Measurements from ENCODE around the gene OCSTAMP.

OCSTAMP gene

GRCh38 chr20:46566125-46566524 is 15.7 kb upstream of the OCSTAMP start:
- ATAC-seq (replicated peaks) (no peak), DNase-seq (no peak)
- Mint-ChIP-seq H3K36me3 (no peaks in the 10 kb centered on the region), H3K4me1 (no peaks in the 10 kb centered on the region), H3K9me3 (no peaks in the 10 kb centered on the region), H3K27me3 (peaks cover 14 to 34% of the 10 kb centered on the region in 2 donors), H3K27ac (no peak overlapping the region), H3K4me3 (no peak overlapping the region)

DNA sequence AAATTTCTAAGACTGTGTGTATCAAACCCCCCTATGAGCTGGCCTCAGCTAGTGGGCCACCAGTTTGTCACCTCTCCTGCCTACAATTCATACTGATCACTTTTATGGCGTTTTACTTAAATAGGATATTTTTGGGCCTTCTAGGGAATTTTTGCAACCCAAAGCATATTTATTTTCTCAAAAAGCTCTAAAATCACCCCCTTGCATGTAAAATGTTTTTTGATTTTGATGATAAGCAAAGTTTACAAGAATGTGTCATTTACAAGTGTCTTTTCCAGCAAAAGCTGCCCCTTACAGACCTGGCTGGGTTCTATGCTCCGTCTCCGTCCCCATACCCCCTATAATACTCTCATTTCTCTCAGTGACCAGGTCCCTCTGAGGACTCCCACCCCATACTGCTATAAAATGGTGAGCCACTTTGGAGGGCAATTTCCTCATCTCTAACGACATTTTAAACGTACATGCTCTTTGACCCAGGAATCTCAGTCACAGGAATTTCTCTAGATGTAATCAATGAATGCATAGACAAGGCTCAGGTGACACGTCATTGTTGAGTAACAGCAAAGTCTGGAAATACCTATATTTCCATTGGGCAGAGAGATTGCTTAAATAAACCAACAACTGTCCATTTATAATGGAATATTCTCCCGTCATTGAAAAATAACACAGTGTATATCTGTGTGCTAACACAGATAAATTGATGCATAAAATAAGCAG is 13.9 kb upstream of the OCSTAMP start:
- H3K27ac Mint-ChIP-seq = no peak overlapping the region
- H3K4me1 Mint-ChIP-seq = peaks cover 0 to 3% of the 10 kb centered on the region in 2 donors
- no peak for ATAC-seq (replicated peaks)
- H3K36me3 Mint-ChIP-seq = no peaks in the 10 kb centered on the region
- no peak overlapping the region for H3K4me3 Mint-ChIP-seq
- peaks cover 11 to 22% of the 10 kb centered on the region in 2 donors for H3K27me3 Mint-ChIP-seq
- no peaks in the 10 kb centered on the region for H3K9me3 Mint-ChIP-seq
- no peak for DNase-seq

GRCh38 chr20:46563860-46564221 is 13.4 kb upstream of the OCSTAMP start:
- Mint-ChIP-seq H3K36me3 (no peaks in the 10 kb centered on the region), H3K9me3 (no peaks in the 10 kb centered on the region), H3K4me1 (peaks cover 0 to 3% of the 10 kb centered on the region in 2 donors), H3K4me3 (no peak overlapping the region), H3K27me3 (peaks cover 11 to 20% of the 10 kb centered on the region in 2 donors), H3K27ac (no peak overlapping the region)
- DNase-seq (no peak), ATAC-seq (replicated peaks) (no peak)

GRCh38 chr20:46563170-46563859 is 12.9 kb upstream of the OCSTAMP start:
- H3K9me3 Mint-ChIP-seq = no peaks in the 10 kb centered on the region
- H3K27ac Mint-ChIP-seq = no peak overlapping the region
- peaks cover 11 to 20% of the 10 kb centered on the region in 2 donors for H3K27me3 Mint-ChIP-seq
- no peak for DNase-seq
- H3K4me3 Mint-ChIP-seq = no peak overlapping the region
- peaks cover 5% of the 10 kb centered on the region in 2 donors for H3K4me1 Mint-ChIP-seq
- ATAC-seq (replicated peaks) = no peak
- H3K36me3 Mint-ChIP-seq = no peaks in the 10 kb centered on the region

DNA sequence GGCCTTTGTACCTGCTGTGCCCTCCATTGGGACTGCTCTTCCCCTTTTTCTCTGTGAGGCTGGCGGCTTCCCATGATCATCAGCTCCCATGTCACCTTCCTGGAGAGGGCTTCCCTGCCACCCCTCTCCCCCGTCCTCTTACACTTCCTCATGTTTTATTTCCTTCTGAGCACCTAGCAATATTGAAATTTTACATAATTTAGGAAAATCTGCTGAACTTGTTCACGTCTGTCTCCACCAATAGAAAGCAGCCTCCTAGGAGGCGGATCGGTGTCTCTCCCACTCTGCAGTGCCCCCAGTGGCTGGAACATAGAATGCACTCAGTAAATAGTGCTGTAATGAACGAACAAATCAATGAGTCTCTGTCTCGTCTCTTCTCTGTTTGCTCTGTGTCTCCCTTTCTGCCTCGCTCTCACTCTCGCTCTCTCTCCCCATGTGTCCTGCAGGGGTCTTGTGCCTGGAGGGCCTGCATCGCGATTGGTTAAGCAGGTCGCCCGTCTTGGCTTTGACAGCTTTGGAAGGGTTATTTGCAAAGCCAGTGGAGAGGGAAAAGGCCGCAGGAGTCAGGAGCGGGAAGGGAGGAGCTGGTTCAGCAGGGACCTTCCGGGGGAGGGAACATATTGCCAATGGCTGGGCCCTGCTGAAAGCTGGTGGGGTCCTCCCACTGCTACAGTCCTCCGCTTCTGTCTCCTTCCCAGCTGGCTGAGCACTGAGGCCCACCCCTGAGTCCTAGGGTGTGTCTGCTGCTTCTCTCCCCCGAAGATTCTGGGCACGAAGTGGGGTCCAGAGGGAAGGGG is 12.1 kb upstream of the OCSTAMP start:
- Mint-ChIP-seq H3K9me3 (no peaks in the 10 kb centered on the region), H3K4me3 (no peak overlapping the region), H3K36me3 (no peaks in the 10 kb centered on the region), H3K27me3 (peaks cover 8 to 17% of the 10 kb centered on the region in 2 donors), H3K27ac (no peak overlapping the region), H3K4me1 (peaks cover 8 to 11% of the 10 kb centered on the region in 2 donors)
- peak; percentile 52 for DNase-seq
- peak; percentile 86 to 87 for ATAC-seq (replicated peaks)

- Mint-ChIP-seq H3K27ac (no peak overlapping the region), H3K4me3 (no peak overlapping the region), H3K4me1 (peaks cover 13 to 15% of the 10 kb centered on the region in 2 donors), H3K36me3 (no peaks in the 10 kb centered on the region), H3K27me3 (peaks cover 6 to 14% of the 10 kb centered on the region in 2 donors), H3K9me3 (no peaks in the 10 kb centered on the region)
- ATAC-seq (replicated peaks) (no peak), DNase-seq (no peak)
Observed at GRCh38 chr20:46562009-46562372, 11.5 kb upstream of the OCSTAMP start.

DNA sequence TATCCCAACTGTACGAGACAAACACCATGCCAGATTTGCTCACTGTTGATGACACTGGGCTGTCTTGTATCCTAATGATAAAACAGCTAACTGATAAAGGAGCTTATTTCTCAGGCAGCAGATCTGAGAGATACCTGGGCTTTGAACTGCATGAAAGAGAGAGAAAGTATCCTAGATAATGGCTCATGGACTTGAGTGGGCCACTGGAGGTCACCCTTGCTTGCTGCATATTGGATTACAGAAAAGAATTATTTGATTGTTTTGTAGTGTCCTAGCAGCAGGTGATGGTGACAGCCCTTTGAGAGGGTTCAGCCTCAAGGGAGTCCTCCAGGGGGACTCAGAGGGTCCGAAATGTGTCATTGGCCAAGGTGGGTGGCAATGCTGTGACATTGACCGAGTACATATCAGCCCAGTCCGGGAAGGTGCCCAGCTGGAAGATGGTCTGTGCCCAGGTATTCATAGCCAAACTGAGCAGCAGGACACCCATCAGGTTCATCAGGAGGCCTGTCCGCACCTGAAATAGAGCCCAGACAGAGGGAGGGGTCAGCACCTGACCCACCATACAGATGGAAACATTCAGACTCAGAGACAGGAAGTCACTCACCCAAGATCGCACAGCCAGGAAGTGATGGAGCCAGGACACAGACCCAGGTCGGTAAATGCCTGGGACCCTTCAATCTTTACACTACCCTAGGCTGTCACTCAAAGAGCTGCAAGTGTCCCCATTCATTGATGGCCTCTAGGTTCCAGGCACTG is 9.4 kb upstream of the OCSTAMP start:
- H3K27ac Mint-ChIP-seq = no peak overlapping the region
- no peak for DNase-seq
- H3K4me1 Mint-ChIP-seq = peaks cover 22 to 29% of the 10 kb centered on the region in 2 donors
- no peaks in the 10 kb centered on the region for H3K27me3 Mint-ChIP-seq
- H3K9me3 Mint-ChIP-seq = no peaks in the 10 kb centered on the region
- H3K36me3 Mint-ChIP-seq = no peaks in the 10 kb centered on the region
- H3K4me3 Mint-ChIP-seq = no peak overlapping the region
- no peak for ATAC-seq (replicated peaks)

DNA sequence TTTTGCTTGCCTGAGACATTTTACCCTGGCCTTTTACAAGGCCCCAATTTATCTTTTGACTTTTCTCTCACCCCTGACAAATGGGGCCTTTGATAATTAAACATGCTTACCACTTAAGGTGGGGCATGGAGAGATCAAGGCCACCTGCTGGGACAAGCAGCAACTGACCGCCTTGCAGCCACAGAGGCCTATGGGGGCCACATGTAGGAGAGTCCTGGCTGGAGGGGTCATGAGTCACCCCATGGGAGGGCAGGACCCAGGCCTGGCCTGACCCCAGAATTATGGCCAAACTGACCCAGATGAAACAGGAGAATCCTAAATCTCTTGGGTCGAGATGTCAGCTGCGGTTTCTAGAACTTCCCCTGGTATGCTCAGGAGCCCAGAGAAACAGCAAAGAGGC is 8.5 kb upstream of the OCSTAMP start:
- no peak overlapping the region for H3K4me3 Mint-ChIP-seq
- H3K27ac Mint-ChIP-seq = no peak overlapping the region
- no peaks in the 10 kb centered on the region for H3K36me3 Mint-ChIP-seq
- no peaks in the 10 kb centered on the region for H3K9me3 Mint-ChIP-seq
- H3K27me3 Mint-ChIP-seq = no peaks in the 10 kb centered on the region
- H3K4me1 Mint-ChIP-seq = peaks cover 24 to 35% of the 10 kb centered on the region in 2 donors
- ATAC-seq (replicated peaks) (no peak), DNase-seq (no peak)

DNA sequence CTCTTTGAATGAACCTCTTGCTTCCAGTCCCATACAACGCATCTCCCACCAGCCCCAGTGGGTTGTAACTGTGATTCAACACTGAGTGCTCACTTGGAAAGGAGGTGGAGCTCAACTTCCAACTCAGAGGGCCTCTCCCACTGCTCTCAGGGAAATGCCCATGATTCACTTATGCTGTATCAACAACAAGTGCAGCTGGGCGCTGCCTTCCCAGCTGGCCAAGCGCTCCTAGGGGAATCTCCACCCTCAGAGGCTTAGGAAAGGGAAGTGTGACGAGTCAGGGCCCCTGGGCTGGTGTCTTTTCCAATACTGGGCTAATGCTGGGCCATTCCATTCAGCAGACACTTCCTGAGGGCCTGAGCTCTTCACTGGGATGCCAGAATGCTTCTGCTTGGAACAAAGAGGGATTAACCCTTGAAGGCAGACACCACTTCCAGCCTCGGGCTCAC is 8.1 kb upstream of the OCSTAMP start:
- DNase-seq = no peak
- peak in 1 of 2 donors; percentile 51 for ATAC-seq (replicated peaks)
- H3K27me3 Mint-ChIP-seq = no peaks in the 10 kb centered on the region
- H3K4me1 Mint-ChIP-seq = peaks cover 25 to 35% of the 10 kb centered on the region in 2 donors
- no peak overlapping the region for H3K27ac Mint-ChIP-seq
- no peaks in the 10 kb centered on the region for H3K36me3 Mint-ChIP-seq
- H3K4me3 Mint-ChIP-seq = no peak overlapping the region
- H3K9me3 Mint-ChIP-seq = no peaks in the 10 kb centered on the region

DNA sequence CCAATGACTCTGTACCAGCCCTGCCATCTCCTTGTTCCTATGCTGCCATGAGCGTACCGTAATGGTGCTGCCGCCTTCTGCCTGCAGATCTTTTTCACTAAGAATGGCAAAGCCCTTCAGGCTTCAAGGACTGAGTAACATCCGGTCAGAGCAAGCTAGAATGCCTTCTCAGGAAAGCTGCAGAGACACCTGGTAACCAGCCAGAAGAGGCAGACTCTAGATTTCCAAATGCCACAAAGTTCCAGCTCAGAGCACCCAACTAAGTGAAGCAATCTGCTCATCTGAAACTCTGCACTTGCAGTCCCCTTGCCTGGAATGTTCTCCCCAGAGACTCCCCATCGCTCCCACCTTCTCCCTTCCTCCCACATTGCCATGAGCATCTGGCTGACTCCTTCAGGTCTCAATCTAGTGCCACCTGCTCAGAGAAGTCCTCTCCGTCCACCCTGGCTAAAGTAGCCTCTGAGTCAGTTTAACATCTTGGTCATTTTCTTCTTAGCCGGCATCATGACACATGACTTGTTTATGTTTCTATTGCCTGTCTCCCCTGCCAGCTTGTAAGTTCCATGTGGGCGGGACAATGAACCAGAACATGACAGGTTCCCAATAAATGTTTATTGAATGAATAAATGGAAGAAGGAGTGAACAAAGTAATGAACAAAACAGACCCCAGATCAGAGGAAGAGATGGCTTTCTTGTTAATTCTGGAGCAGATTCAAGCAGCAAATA is 6.9 kb upstream of the OCSTAMP start:
- Mint-ChIP-seq H3K4me1 (peaks cover 36 to 46% of the 10 kb centered on the region in 2 donors), H3K4me3 (no peak overlapping the region), H3K36me3 (no peaks in the 10 kb centered on the region), H3K9me3 (no peaks in the 10 kb centered on the region), H3K27me3 (no peaks in the 10 kb centered on the region), H3K27ac (no peak overlapping the region)
- ATAC-seq (replicated peaks) (no peak), DNase-seq (no peak)

DNA sequence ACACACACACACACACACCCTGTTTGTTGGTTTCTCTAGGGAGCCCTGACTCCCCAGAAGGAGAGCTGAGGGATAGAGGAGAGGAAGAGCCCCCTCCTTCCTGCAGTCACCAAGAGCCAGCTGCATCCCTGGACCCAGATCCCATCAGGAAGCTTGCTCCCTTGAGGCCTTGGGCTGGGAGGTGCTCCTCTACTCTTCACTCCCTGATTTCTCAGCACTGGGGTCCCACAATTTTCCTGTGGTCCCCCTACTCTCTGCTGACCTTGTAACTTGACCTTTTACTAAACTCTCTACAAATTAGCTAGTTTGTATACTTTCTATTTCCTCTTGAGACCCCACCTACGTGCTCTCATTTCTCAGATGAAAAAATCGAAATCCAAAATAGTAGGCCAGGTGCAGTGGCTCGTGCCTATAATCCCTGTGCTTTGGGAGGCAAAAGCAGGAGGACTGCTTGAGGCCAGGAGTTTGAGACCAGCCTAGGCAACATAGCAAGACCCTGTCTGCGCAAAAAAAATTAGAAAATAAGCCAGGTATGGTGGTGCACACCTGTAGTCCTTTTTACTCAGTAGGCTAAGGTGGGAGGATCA is 5.0 kb upstream of the OCSTAMP start:
- peaks cover 46 to 65% of the 10 kb centered on the region in 2 donors for H3K4me1 Mint-ChIP-seq

DNA sequence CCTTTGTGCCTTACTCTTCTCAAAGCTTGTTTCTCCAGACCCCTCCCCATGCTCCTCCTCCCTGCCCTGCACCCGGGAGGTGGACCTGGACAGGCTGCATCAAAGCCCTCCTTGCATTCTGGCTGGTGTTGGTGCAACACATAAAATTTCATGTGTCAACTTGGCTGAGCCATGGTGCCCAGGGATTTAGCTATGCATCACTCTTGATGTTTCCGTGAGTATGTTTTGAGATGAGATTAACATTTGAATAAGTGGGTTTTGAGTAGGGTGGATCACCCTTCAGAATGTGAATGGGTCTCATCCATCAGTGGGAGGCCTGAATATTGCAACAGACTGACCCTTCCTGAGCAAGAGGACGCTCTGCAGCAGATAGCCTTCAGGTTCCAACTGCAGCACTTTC is 4.4 kb upstream of the OCSTAMP start:
- H3K9me3 Mint-ChIP-seq = no peaks in the 10 kb centered on the region
- ATAC-seq (replicated peaks) (no peak), DNase-seq (no peak)
- peaks cover 49 to 69% of the 10 kb centered on the region in 2 donors for H3K4me1 Mint-ChIP-seq
- H3K36me3 Mint-ChIP-seq = no peaks in the 10 kb centered on the region
- H3K27me3 Mint-ChIP-seq = no peaks in the 10 kb centered on the region
- no peak overlapping the region for H3K4me3 Mint-ChIP-seq
- H3K27ac Mint-ChIP-seq = no peak overlapping the region

More for the DNA sequence above, 5.0 kb upstream of the OCSTAMP start:
- Mint-ChIP-seq H3K36me3 (no peaks in the 10 kb centered on the region), H3K27ac (peak overlapping the region; percentile 79), H3K4me3 (no peak overlapping the region), H3K9me3 (no peaks in the 10 kb centered on the region), H3K27me3 (no peaks in the 10 kb centered on the region)
- DNase-seq (no peak), ATAC-seq (replicated peaks) (no peak)

DNA sequence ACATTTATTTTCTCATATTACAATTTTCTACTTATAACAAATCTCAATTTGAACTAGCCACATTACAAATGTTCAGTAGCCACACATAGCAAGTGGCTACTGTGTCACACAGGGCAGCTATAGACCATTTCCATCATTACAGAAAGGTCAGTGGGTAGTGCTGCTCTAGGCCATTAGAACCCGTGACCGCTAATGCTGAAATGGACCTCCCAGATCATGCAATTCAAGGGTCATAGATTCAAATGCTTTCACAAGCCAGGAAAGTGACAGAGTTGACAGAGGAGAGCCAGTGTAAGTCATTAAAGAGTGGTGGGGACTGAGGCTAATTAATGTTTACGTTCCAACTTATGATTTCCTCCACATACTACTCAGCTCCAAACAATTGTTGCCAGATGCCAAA is 3.5 kb upstream of the OCSTAMP start:
- peak overlapping the region; percentile 47 for H3K27ac Mint-ChIP-seq
- H3K4me1 Mint-ChIP-seq = peaks cover 49 to 69% of the 10 kb centered on the region in 2 donors
- no peaks in the 10 kb centered on the region for H3K27me3 Mint-ChIP-seq
- H3K9me3 Mint-ChIP-seq = no peaks in the 10 kb centered on the region
- ATAC-seq (replicated peaks) = no peak
- no peak overlapping the region for H3K4me3 Mint-ChIP-seq
- H3K36me3 Mint-ChIP-seq = no peaks in the 10 kb centered on the region
- DNase-seq = no peak
